GM11168 (cell line): ENCODE data around the gene TMPRSS11B.
"Not testable (repeated sequence)": the region's sequence is repeated elsewhere in the genome, so short reads cannot be mapped to it uniquely, and the experiment has no call there.

ENCODE experiments used
- in situ Hi-C: fragments of 300-500 bp; cut with MboI; formaldehyde crosslinking; loops from one replicate; pipeline ENCODE4 v1.12.0; 2022; ENCODE audit warnings: low sequenced_read_pairs; ENCODE audit not compliant: unreplicated experiment

Gene TMPRSS11B, protein sequence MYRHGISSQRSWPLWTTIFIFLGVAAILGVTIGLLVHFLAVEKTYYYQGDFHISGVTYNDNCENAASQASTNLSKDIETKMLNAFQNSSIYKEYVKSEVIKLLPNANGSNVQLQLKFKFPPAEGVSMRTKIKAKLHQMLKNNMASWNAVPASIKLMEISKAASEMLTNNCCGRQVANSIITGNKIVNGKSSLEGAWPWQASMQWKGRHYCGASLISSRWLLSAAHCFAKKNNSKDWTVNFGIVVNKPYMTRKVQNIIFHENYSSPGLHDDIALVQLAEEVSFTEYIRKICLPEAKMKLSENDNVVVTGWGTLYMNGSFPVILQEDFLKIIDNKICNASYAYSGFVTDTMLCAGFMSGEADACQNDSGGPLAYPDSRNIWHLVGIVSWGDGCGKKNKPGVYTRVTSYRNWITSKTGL

GRCh38 chr4:68245594-68245993, at the start of gene TMPRSS11B:
Gene TMPRSS11B, minus strand, starts transcription at chr4:68245694. Its CDS starts 136 bp downstream, at chr4:68245558.
- in situ Hi-C loops, result no loop called here

DNA sequence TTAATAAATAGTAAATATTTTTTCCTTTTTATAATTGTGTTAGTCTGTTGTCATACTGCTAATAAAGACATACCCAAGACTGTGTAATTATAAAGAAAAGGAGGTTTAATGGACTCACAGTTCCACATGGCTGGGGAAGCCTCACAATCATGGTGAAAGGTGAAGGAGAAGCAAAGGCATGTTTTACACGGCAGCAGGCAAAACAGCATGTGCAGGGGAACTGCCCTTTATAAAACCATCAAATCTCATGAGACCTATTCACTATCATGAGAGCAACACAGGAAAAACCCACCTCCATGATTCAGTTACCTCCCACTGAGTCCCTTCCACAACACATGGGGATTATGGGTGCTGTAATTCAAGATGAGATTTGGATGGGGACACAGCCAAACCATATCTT, 45.8 kb upstream of the TMPRSS11B start:
- in situ Hi-C loops, result no loop called here

GRCh38 chr4:68288393-68288740, 42.9 kb upstream of the TMPRSS11B start:
- in situ Hi-C loops, result no loop called here

DNA sequence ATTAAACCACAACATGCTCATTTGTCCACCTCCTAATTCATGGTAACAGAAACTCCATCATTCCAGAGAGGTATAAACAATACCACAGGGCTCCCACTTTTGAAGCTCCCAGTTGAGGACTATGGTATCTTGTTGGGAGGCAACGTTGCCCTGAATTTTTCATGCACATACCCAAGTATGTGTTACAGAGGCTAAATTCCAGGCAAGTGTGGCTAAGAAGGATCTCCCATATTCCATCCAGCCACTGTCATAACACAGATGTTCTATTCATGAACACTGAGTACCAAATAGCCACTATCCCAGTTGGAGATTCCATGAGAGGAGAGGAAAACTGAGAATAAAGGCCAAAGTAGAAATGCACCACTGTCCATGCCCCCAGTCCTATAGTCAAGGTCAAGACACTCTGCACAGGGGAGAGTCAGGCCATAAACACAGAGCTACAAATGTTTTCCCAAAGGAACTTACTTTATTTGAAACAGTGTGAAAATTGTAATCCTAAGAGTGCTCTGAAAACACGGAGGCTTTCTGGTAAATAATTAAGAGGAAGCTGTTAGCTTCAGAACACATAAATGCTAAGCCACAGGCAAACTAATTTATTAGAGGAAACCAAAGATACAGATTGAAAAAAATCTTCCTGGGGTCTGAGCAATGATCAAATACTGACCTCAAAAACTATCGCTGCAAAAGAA, 42.4 kb upstream of the TMPRSS11B start:
- in situ Hi-C loops, result no loop called here

DNA sequence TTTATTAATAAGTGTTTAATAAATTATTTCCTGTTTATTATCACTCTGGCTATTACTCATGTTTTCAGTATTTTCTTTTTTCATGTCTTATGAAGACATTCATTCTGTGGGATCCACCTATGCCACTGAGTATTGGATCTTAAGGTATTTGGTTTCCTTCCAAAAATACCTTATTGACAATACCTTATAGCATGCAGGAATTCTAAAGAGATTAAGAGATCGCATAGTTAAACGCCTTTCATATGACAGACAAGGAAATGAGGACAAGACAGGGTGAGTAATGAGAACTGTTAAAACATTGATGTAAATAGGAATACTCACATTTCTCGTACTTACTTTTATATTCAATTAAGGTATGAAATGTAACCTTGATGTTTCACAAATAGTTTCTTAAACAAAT, 38.2 kb upstream of the TMPRSS11B start:
- in situ Hi-C loops, result no loop called here

DNA sequence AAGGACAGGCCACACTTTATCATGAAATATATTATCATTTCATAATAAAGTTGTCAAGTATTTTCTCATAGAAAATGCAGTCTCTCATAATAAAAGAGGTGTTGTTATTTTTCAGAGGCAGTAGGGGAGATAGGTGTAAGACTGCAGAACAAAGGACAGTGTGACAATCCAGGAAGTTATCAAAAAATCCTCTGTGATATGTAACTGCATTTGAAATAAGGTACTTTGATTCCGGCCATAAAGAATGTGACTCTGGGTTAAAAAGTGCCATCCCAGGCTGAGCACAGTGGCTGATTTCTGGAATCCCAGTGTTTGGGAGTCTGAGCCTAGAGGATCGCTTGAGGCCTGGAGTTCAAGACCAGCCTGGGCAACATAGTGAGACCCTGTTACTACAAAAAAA, 37.6 kb upstream of the TMPRSS11B start:
- in situ Hi-C loops, result no loop called here

DNA sequence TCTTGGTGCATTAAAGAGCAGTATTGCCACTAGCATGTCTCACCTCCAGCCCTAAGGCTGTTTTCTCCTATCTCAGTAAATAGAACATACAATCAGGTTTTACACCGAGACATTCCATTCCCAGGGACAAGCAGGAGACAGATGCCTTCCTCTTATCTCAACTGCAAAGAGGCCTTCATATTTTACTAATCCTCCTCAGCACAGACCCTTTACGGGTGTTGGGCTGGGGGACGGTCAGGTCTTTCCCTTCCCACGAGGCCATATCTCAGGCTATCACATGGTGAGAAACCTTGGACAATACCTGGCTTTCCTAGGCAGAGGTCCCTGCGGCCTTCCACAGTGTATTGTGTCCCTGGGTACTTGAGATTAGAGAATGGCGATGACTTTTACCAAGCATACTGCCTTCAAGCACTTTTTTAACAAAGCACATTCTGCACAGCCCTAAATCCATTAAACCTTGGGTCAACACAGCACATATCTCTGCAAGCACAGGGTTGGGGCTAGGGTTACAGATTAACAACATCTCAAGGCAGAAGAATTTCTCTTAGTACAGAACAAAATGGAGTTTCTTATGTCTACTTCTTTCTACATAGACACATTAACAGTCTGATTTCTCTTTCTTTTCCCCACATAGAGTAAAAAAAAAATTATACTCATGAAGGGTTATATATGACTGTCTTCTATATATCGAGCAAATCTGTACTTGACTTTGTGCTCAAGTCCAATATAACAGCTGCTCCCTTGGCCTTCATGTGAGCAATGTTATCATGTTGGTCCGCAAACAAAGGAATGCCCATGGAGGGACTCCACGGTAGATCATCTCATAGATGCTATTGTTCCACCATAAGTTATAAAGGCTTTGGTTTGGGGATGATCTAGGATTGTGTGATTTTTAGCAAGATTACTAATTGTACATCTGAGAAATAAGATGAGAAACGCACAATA, 36.6 kb upstream of the TMPRSS11B start:
- in situ Hi-C loops, result not testable (repeated sequence)

- in situ Hi-C loops, result loop anchor here (5.0 kb wide), 1 partner anchor 84 kb away; no protein-coding TSS in a partner anchor
Observed at GRCh38 chr4:68278029-68278428, 32.5 kb upstream of the TMPRSS11B start.

DNA sequence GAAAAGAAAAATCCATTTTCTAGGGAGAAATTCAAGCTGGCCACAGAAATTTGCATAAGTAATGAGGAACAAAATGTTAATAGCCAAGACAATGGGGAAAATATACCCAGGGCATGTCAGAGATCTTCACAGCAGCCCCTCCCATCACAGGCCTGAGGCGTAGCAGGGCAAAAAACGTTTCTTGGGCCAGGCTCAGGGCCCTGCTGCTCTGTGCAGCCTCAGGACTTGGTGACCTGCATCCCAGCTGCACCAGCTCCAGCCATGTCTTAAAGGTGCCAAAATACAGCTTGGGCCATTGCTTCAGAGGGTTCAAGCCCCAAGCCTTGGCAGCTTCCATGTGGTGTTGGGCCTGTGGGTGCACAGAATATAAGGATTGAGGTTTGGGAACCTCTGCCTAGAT, 32.1 kb upstream of the TMPRSS11B start:
- in situ Hi-C loops, result loop anchor here (5.0 kb wide), 1 partner anchor 85 kb away; no protein-coding TSS in a partner anchor

DNA sequence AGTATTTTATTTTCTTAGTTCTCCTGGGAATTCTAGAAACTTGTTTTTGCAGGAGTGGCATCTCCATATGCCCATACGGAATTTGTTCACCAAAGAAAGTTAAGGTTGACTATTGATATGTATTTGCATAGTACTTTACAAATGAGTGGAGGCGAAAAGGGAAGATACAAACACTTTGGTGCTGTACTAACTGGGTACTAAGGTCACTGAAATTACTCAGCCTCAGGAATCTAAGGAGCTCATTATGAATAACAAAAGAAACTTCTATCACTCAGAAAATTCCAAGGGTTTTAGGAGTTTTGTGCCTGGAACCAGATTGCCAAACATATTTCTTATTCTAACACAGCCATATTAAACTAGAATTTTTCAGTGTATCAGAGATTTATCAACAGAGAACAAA, 27.4 kb upstream of the TMPRSS11B start:
- in situ Hi-C loops, result no loop called here

- in situ Hi-C loops, result no loop called here
Observed at GRCh38 chr4:68272380-68272779, 26.9 kb upstream of the TMPRSS11B start.

GRCh38 chr4:68271851-68272357, 26.4 kb upstream of the TMPRSS11B start:
- in situ Hi-C loops, result no loop called here

- in situ Hi-C loops, result no loop called here
Observed at GRCh38 chr4:68267433-68267944, 22.0 kb upstream of the TMPRSS11B start.

GRCh38 chr4:68264875-68265565, 19.5 kb upstream of the TMPRSS11B start:
- in situ Hi-C loops, result no loop called here

GRCh38 chr4:68259191-68259590, 13.7 kb upstream of the TMPRSS11B start:
- in situ Hi-C loops, result no loop called here

DNA sequence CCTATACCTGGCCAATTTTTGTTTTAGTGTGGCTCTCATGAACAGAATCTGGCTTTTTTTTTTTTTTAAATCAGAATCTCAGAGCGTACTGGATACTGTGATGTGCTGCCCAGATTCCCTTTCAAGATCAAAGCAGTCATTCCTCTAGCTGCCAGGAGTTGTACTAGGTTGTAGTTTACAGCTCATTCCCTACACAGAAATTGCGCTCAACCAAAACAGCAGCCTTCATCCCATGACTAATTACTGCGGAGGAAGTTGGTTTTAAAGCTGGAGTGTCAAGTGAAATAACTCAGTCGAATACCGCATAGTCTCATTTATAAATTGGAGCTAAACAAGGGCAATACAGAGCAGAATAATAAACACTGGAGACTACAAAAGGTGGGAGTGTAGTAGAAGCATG, 12.2 kb upstream of the TMPRSS11B start:
- in situ Hi-C loops, result no loop called here

GRCh38 chr4:68256284-68256683, 10.8 kb upstream of the TMPRSS11B start:
- in situ Hi-C loops, result no loop called here

- in situ Hi-C loops, result no loop called here
Observed at GRCh38 chr4:68250151-68250930, 4.8 kb upstream of the TMPRSS11B start.

DNA sequence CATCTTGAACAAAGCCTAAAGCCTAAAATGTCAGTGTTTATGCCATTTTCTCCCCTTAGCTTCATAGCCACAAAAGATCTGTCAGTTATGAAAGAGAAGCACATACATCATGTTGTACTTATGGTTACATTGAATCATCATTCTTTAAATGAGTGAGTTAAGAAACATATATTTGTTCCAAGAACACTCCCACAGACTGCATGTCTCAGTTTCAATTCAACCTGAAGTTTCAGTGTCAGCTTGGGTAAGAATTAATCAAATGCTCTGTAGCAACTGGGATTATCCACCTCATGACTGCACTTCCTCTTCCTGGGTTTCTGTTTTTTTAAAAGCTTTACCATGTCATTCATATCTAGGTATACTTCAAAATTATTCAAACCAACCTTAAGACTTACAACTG, 3.9 kb upstream of the TMPRSS11B start:
- in situ Hi-C loops, result no loop called here
